BJ (cell line): ENCODE results near the gene B3GALNT2. TPM values are rescaled to one million over a fixed set of nuclear protein-coding genes. Genes with fewer than 3 reads are reported as not detected.

Source experiments
- CTCF ChIA-PET: fragments of 350-600 bp; formaldehyde crosslinking; extraction: SDS; loops from one replicate; lab custom pipeline; 2021; ENCODE audit warnings: antibody characterized with exemption, inconsistent platforms; lab: Yijun Ruan, JAX
- POLR2A ChIA-PET: fragments of 300-600 bp; sonication (Branson Sonifier 250); formaldehyde crosslinking; extraction: SDS; loops from one replicate; lab custom pipeline; 2021; ENCODE audit warnings: antibody characterized with exemption; lab: Charles Lee
- DNase-seq: peaks from one replicate; pipeline ENCODE4 v3.0.0-alpha.2; 2011; ENCODE audit warnings: low read depth
- H3K27me3 ChIP-seq: 2 replicates; pipeline ENCODE4 v1.6.0; 2011; ENCODE audit warnings: low read length; ENCODE audit not compliant: control insufficient read depth, insufficient read depth
- H3K36me3 ChIP-seq: 2 replicates; pipeline ENCODE4 v1.5.1; 2011; ENCODE audit warnings: low read length; ENCODE audit not compliant: control insufficient read depth, insufficient read depth
- H3K4me3 ChIP-seq: 2 replicates; pipeline ENCODE4 v1.5.1; 2011; ENCODE audit warnings: low read depth, mild to moderate bottlenecking, control low read depth, low read length
- CTCF ChIP-seq: IDR thresholded peaks from 2 replicates; pipeline ENCODE4 v1.5.1; 2011; ENCODE audit warnings: low read depth, mild to moderate bottlenecking, control low read depth, inconsistent platforms, low read length, moderate library complexity; ENCODE audit not compliant: insufficient read depth
- polyA plus RNA-seq: library from polyadenylated mRNA; depleted of rRNA; stranded (reverse); fragments of >200 nt; gene quantifications from 2 replicates; pipeline ENCODE4 v1.2.3, GENCODE V29; 2011; rRNA removed
- small RNA-seq: library from RNA; depleted of rRNA; stranded (forward); fragments of <200 nt; gene quantifications from one replicate; pipeline ENCODE3, GENCODE V24; 2012; ENCODE audit warnings: low replicate concordance, low read depth; ENCODE audit not compliant: insufficient read length

The B3GALNT2 gene
- polyA plus RNA-seq, 1 experiment: 17.4 TPM

- H3K4me3 ChIP-seq: no peak overlapping the region
- ChIA-PET CTCF (no interaction called here), POLR2A (no interaction called here)
- H3K27me3 ChIP-seq: no peaks in the 10 kb centered on the region
- DNase-seq: no peak
- no peaks in the 10 kb centered on the region for H3K36me3 ChIP-seq
- no peak for TF ChIP-seq CTCF
Measured at GRCh38 chr1:235401251-235401650, 103.0 kb downstream of the B3GALNT2 start.

Small RNA genes within 50 kb of the gene (small RNA-seq; reads per million reads assigned to genes)
- gene MTCO3P46: not detected
- gene MTND4LP21: not detected
- not detected for gene RPS21P1

Other genes starting within 250 kb of the B3GALNT2 start
- 3.1 and 8.0 TPM in 2 replicates for gene ARID4B, start 176.3 kb downstream of the B3GALNT2 start, polyA plus RNA-seq
- gene GGPS1, start 175.9 kb downstream of the B3GALNT2 start, polyA plus RNA-seq: 18.8 and 37.3 TPM in 2 replicates
- 16.0 and 28.6 TPM in 2 replicates for gene TBCE, start 137.0 kb downstream of the B3GALNT2 start, polyA plus RNA-seq
- 0.09 and 0.12 TPM in 2 replicates for gene GNG4, start 145.3 kb upstream of the B3GALNT2 start, polyA plus RNA-seq